Measurements from ENCODE around the gene EPS15. TPM values are rescaled to one million over a fixed set of nuclear protein-coding genes. Genes with fewer than 3 reads are reported as not detected.

The EPS15 gene
- total and polyA plus RNA-seq, 2 experiments from 2014 or later = 31.0 to 76.5 TPM

- TF ChIP-seq ETS1 (IDR thresholded peaks at IDR 0.05) (no peak), JUNB (IDR thresholded peaks at IDR 0.05; ENCODE audit: unreplicated experiment) (no peak)
Measured at GRCh38 chr1:51527144-51527543, 8.1 kb upstream of the EPS15 start (continued).

GRCh38 chr1:51526248-51526647 lies 7.2 kb upstream of the EPS15 start:
- H3K9me2 ChIP-seq (ENCODE audit: insufficient read depth) = no peaks in the 10 kb centered on the region
- H3K36me3 ChIP-seq (ENCODE audit: insufficient read depth) = no peaks in the 10 kb centered on the region
- no peaks in the 10 kb centered on the region for H3K79me2 ChIP-seq (replicated peaks; ENCODE audit: insufficient read depth)
- 0 out of 2 replicates have a peak overlapping the region, but pooled peaks have one; percentile 45 for H2AFZ ChIP-seq
- H3K4me3 ChIP-seq = no peak overlapping the region
- no peak overlapping the region for H3K27ac Mint-ChIP-seq
- H3K4me3 Mint-ChIP-seq = no peak overlapping the region
- no peaks in the 10 kb centered on the region for H3K27me3 Mint-ChIP-seq (ENCODE audit: insufficient read depth, low read depth, poor library complexity)
- H4K20me1 ChIP-seq (replicated peaks; ENCODE audit: insufficient read depth) = no peaks in the 10 kb centered on the region
- H3K4me1 ChIP-seq (ENCODE audit: insufficient read depth) = no peaks in the 10 kb centered on the region
- H3K9me3 Mint-ChIP-seq = no peaks in the 10 kb centered on the region
- ATAC-seq (no peak), DNase-seq (ENCODE audit: low spot score) (no peak)
- no peak overlapping the region for H3K4me2 ChIP-seq
- no peaks in the 10 kb centered on the region for H3K27me3 ChIP-seq (ENCODE audit: insufficient read depth)
- TF ChIP-seq POLR2AphosphoS5 (IDR thresholded peaks at IDR 0.05; ENCODE audit: low read depth) = no peak
- TF ChIP-seq EZH2 (IDR thresholded peaks at IDR 0.05; ENCODE audit: low read depth, unreplicated experiment) = no peak
- no peak for TF ChIP-seq JUNB (IDR thresholded peaks at IDR 0.05; ENCODE audit: unreplicated experiment)
- no peak for TF ChIP-seq NANOG (IDR thresholded peaks at IDR 0.05; ENCODE audit: borderline replicate concordance)
- TF ChIP-seq ZNF331 (CRISPR knock-in tag; IDR thresholded peaks at IDR 0.05; ENCODE audit: low read depth) = no peak
- TF ChIP-seq ZNF462 (CRISPR knock-in tag; IDR thresholded peaks at IDR 0.05) = no peak
- peaks cover 5% of the 10 kb centered on the region; the same call in 2 of the 3 replicates for H3K4me1 Mint-ChIP-seq
- no peaks in the 10 kb centered on the region for H3K36me3 Mint-ChIP-seq (ENCODE audit: low read depth)
- no peaks in the 10 kb centered on the region for H3F3A ChIP-seq (replicated peaks; ENCODE audit: low read depth)
- H3K27ac ChIP-seq (ENCODE audit: low read depth) = no peak overlapping the region
